A673 (cell line): Measurements from ENCODE around the gene ECE1.

ENCODE experiments used
- EZH2 ChIP-seq: fragments of 200-600 bp; sonication (generic); IDR thresholded peaks from 2 replicates; pipeline ENCODE4 v1.6.1; 2017; ENCODE audit warnings: borderline replicate concordance, low read depth, mild to moderate bottlenecking, mixed read lengths, antibody characterized with exemption, low read length; ENCODE audit not compliant: poor library complexity, severe bottlenecking
- TF ChIP-seq, protein P1 (sequence below): fragments of 300-800, 200-600 bp; sonication (generic); conservative IDR thresholded peaks from 2 replicates; pipeline ENCODE4 v1.5.1; 2017; ENCODE audit warnings: low read depth, mild to moderate bottlenecking, antibody characterized with exemption, low read length, moderate library complexity, mixed read lengths

DNA sequence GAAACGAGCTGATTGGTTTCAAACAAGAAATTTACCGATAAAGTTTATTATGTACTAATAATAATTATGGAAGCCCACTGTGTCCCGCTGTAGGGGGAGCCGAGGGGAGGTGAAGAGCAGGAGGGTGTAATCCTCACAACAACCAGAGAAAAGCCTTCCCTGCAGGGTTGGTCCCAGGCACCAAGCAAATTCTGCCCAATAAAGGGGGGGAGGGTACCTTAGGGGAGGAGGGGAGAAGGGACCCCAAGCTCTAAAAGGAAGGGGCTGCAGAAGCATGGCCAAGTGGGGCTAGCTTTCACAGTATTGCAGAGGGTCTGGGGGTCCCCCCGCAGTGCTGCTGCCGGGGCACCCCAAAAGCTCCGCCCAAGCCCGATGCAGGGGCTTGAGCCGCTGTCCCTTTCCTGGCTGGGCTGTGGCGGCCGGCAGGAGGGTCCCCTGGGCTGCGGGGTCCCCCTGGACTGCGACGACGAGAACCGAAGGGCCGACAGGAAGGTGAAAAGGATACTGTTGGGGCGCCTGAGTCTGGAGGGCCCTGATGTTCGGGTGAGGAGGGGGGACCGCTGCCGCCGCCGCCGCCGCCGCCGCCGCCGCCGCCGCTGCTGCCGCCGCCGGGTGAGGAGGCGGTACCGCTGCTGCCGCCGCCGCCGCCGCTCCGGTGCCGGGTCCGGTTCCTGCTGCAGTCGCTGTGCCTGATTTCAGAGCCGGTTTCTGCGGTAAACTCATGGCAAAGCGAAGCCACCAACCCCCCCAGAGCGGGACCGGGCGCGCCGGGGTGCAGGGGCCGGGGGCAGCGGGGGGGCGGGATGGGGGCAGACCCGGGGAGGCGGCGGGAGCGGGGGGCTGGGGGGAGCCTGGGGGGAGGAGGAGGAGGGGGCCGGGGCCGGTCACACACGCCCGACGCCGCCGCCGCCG lies 114.3 kb downstream of the ECE1 start:
- TF ChIP-seq, protein P1, sequence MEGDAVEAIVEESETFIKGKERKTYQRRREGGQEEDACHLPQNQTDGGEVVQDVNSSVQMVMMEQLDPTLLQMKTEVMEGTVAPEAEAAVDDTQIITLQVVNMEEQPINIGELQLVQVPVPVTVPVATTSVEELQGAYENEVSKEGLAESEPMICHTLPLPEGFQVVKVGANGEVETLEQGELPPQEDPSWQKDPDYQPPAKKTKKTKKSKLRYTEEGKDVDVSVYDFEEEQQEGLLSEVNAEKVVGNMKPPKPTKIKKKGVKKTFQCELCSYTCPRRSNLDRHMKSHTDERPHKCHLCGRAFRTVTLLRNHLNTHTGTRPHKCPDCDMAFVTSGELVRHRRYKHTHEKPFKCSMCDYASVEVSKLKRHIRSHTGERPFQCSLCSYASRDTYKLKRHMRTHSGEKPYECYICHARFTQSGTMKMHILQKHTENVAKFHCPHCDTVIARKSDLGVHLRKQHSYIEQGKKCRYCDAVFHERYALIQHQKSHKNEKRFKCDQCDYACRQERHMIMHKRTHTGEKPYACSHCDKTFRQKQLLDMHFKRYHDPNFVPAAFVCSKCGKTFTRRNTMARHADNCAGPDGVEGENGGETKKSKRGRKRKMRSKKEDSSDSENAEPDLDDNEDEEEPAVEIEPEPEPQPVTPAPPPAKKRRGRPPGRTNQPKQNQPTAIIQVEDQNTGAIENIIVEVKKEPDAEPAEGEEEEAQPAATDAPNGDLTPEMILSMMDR: no peak
- TF ChIP-seq EZH2: no peak
